Stimulated activated effector memory CD8-positive, alpha-beta T cell treated with anti-CD3 and anti-CD28 coated beads, Interleukin-12 subunit alpha, Interleukin-12 subunit beta, amount 100 ng/mL, for 72 hours (primary cell): ENCODE measurements around the gene ZC3H10.
"Not testable (repeated sequence)": the region's sequence is repeated elsewhere in the genome, so short reads cannot be mapped to it uniquely, and the experiment has no call there.

Experiments used
- ATAC-seq: fragments of 150-1000 bp; cut with Tn5 transposase; 2 replicates; pipeline ENCODE4 v1.10.0; 2021
- DNase-seq, 2 donors: peaks; one replicate each; pipeline ENCODE4 v3.0.0; 2021 to 2022; ENCODE audit warnings: low spot score in 2 of 2
- H3K27ac Mint-ChIP-seq: one replicate; pipeline ENCODE4 v1.8.0; 2022; ENCODE audit warnings: mild to moderate bottlenecking, mixed read lengths
- H3K36me3 Mint-ChIP-seq: one replicate; pipeline ENCODE4 v1.8.0; 2022; ENCODE audit warnings: mild to moderate bottlenecking, mixed read lengths
- H3K4me1 Mint-ChIP-seq: one replicate; pipeline ENCODE4 v1.8.0; 2022; ENCODE audit warnings: mixed read lengths
- H3K4me3 Mint-ChIP-seq: one replicate; pipeline ENCODE4 v1.8.0; 2022; ENCODE audit warnings: mild to moderate bottlenecking, mixed read lengths
- H3K9me3 Mint-ChIP-seq: one replicate; pipeline ENCODE4 v1.8.0; 2022; ENCODE audit warnings: mixed read lengths

ZC3H10 gene

DNA sequence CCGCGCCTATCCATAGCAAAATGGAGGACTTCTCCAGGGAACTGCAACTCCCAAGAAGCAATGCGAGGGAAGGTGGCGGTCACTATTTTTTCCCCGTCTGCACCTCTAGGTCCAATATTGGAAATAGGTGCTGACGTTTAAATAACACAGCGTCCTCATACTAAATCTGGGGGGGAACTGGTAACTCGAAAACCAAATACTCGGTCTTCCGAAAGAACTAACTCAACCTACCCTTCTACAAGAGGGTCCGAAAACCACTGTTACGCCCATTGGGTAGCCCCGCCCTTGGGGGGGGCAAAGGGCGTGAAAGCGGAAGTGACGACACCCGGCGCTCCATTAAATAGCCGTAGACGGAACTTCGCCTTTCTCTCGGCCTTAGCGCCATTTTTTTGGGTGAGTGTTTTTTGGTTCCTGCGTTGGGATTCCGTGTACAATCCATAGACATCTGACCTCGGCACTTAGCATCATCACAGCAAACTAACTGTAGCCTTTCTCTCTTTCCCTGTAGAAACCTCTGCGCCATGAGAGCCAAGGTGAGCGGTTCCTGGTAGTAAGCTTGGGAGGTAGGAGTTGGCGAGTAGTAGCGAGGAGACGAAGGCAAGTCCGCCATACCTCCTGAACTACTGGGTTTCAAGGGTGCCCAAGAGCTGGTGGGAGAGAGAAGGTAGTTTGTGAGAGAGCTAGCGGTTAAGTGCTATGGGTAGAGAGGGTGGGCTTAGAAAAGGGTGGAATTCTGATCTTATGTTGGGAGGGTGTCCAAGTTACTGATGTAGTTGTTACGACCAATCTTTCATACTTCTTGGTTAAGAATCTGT is 1.6 kb upstream of the ZC3H10 start, which contains the start of gene RPL41:
Gene RPL41, plus strand, starts transcription at position 367 of the 815 bp plus-strand sequence.
- peak; percentile 90 to 97 for DNase-seq
- peak; percentile 66 for ATAC-seq
- H3K9me3 Mint-ChIP-seq: no peaks in the 10 kb centered on the region
- H3K27ac Mint-ChIP-seq: peak within 1 kb of the TSS; percentile 99
- H3K4me1 Mint-ChIP-seq: peaks cover 30% of the 10 kb centered on the region
- peak within 1 kb of the TSS; percentile 90 for H3K4me3 Mint-ChIP-seq
- peaks cover 78% of the 10 kb centered on the region for H3K36me3 Mint-ChIP-seq

- H3K4me1 Mint-ChIP-seq: peaks cover 37% of the 10 kb centered on the region
- peak overlapping the region; percentile 99 for H3K27ac Mint-ChIP-seq
- H3K4me3 Mint-ChIP-seq: peak overlapping the region; percentile 90
- H3K36me3 Mint-ChIP-seq: peaks cover 76% of the 10 kb centered on the region
- H3K9me3 Mint-ChIP-seq, ATAC-seq, DNase-seq: not testable (repeated sequence)
These were observed 872 bp upstream of the ZC3H10 start for GRCh38 chr12:56117082-56117706.

DNA sequence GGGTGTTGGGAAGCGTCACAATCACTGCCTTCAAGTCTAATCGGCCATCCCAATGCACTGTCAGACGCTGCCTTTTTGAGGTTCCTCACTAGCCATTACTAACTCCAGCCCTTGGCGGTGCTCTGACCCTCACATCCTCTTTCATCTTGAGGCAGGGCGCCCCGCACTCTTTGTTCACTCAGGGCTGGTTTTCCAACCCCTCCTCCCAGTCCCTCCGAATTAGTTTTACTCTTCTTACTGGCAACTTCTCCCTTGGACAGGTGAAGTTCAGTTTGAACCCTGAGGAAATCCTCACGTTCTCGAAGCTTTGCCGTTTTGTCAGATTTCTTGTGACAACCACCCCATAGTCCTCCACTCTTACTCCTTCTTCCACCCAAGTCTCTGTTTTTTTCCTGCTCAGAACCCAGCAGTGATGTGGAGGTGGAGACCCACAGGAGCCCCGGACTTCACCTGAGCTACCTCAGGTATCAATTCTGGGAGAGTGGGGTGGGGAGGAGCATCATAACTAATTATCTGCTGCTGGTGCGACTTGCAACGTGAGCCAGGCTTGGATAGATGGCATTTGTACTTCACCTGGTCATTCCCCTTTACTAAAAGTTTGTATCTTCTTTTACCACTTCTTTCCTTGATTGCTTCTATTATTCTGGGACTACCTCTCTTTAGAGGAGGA is 757 bp downstream of the ZC3H10 start:
- Mint-ChIP-seq H3K27ac (peak overlapping the region; percentile 99), H3K9me3 (no peaks in the 10 kb centered on the region), H3K36me3 (peaks cover 60% of the 10 kb centered on the region), H3K4me1 (peaks cover 40% of the 10 kb centered on the region), H3K4me3 (peak overlapping the region; percentile 90)
- ATAC-seq (peak; percentile 0), DNase-seq (no peak)

DNA sequence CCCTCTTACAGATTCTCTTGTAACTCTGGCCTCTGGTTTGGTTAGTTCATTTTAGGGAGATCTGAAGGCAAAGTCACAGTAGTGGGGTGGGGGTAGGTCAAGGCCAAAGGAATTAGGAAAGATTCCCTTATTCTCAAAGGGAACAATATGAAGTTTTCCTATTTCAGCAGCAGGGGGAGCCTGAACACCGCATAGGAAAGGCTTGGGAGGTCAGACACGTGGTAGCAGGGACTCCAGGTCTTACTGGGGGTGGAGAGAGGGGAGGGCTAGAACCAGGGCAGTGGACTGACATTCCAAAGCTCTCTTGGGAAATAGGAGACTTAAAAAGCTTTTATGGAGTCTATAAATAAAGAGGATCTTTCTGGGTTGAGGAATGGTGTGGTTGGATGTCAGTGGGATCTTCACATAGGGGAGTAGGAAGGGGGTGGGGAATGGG is 1.3 kb downstream of the ZC3H10 start:
- peak in 1 of 2 donors; percentile 67 for DNase-seq
- ATAC-seq: no peak
- peaks cover 45% of the 10 kb centered on the region for H3K4me1 Mint-ChIP-seq
- H3K9me3 Mint-ChIP-seq: no peaks in the 10 kb centered on the region
- peak overlapping the region; percentile 99 for H3K27ac Mint-ChIP-seq
- H3K36me3 Mint-ChIP-seq: peaks cover 54% of the 10 kb centered on the region
- peak overlapping the region; percentile 90 for H3K4me3 Mint-ChIP-seq

DNA sequence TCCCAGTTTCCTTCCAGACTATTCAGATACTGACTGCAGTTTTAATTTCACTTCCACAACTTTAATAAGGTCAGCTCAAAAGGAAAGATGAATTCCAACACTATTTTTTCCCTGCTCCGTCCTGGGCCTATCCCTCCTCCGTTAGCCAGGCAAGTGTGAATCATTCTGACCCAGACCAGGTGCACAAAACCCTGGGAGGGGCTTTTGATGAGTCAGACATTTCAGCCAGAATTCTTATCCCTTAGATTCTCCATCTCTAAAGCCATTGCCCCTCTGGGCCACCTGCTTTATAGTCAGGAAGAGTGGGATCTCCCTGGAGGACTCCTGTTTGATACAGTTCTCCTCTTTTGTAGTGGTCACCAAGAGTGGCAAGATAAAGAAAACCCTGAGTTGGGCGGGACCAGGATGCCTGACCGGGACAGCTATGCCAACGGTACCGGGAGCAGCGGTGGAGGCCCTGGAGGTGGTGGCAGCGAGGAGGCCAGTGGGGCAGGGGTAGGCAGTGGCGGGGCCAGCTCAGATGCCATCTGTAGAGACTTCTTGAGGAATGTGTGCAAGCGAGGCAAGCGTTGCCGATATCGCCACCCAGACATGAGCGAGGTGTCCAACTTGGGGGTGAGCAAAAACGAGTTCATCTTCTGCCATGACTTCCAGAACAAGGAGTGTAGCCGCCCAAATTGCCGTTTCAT is 2.2 kb downstream of the ZC3H10 start:
- Mint-ChIP-seq H3K36me3 (peaks cover 48% of the 10 kb centered on the region), H3K4me3 (no peak overlapping the region), H3K27ac (no peak overlapping the region), H3K4me1 (peaks cover 47% of the 10 kb centered on the region), H3K9me3 (no peaks in the 10 kb centered on the region)
- ATAC-seq: no peak
- no peak for DNase-seq

- Mint-ChIP-seq H3K4me3 (no peak overlapping the region), H3K27ac (peak overlapping the region; percentile 41), H3K9me3 (no peaks in the 10 kb centered on the region), H3K4me1 (peaks cover 53% of the 10 kb centered on the region), H3K36me3 (peaks cover 47% of the 10 kb centered on the region)
- DNase-seq (no peak), ATAC-seq (no peak)
These were observed 3.3 kb downstream of the ZC3H10 start for GRCh38 chr12:56121204-56121870.

DNA sequence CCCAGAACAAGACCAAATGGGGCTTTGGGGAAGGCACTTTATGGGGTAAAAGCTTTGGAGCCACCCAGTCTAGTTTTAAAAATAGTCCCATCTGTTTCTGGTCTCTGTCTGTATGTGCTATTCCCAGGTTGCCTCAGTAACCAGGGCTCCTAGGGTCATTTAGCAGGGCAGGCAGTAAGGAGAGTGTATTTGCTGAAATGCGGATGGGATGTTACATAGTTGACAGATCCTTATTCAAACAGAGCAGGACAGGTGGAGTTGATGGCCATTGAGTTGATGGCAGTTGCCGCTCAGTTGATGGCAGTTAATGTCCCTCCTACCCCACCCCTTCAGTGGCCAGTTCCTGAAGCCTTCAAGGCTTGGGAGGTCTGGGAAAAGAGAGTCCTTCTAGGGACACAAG is 4.6 kb downstream of the ZC3H10 start:
- DNase-seq (no peak), ATAC-seq (no peak)
- no peak overlapping the region for H3K4me3 Mint-ChIP-seq
- H3K4me1 Mint-ChIP-seq: peaks cover 58% of the 10 kb centered on the region
- H3K9me3 Mint-ChIP-seq: no peaks in the 10 kb centered on the region
- no peak overlapping the region for H3K27ac Mint-ChIP-seq
- peaks cover 37% of the 10 kb centered on the region for H3K36me3 Mint-ChIP-seq

- Mint-ChIP-seq H3K4me3 (no peak overlapping the region), H3K4me1 (peaks cover 52% of the 10 kb centered on the region), H3K27ac (peak overlapping the region; percentile 90), H3K9me3 (no peaks in the 10 kb centered on the region), H3K36me3 (peaks cover 40% of the 10 kb centered on the region)
- DNase-seq: no peak
- ATAC-seq: no peak
These were observed 6.1 kb downstream of the ZC3H10 start for GRCh38 chr12:56124133-56124532.

- no peaks in the 10 kb centered on the region for H3K9me3 Mint-ChIP-seq
- DNase-seq: no peak
- peak overlapping the region; percentile 100 for H3K4me3 Mint-ChIP-seq
- peak overlapping the region; percentile 97 for H3K27ac Mint-ChIP-seq
- ATAC-seq: no peak
- peaks cover 50% of the 10 kb centered on the region for H3K36me3 Mint-ChIP-seq
- H3K4me1 Mint-ChIP-seq: peaks cover 66% of the 10 kb centered on the region
These were observed 8.7 kb downstream of the ZC3H10 start for GRCh38 chr12:56126732-56127239.

GRCh38 chr12:56127485-56127887 is 9.4 kb downstream of the ZC3H10 start:
- Mint-ChIP-seq H3K4me3 (peak overlapping the region; percentile 100), H3K27ac (peak overlapping the region; percentile 97), H3K9me3 (no peaks in the 10 kb centered on the region), H3K4me1 (peaks cover 70% of the 10 kb centered on the region), H3K36me3 (peaks cover 56% of the 10 kb centered on the region)
- ATAC-seq: no peak
- DNase-seq: no peak

- Mint-ChIP-seq H3K36me3 (peaks cover 62% of the 10 kb centered on the region), H3K4me3 (peak within 1 kb of the TSS; percentile 100), H3K27ac (peak within 1 kb of the TSS; percentile 97), H3K9me3 (no peaks in the 10 kb centered on the region), H3K4me1 (peaks cover 71% of the 10 kb centered on the region)
- ATAC-seq (peak; percentile 95), DNase-seq (peak; percentile 78 to 95)
These were observed 10.0 kb downstream of the ZC3H10 start, which contains the start of gene ESYT1 for GRCh38 chr12:56127888-56128669. Gene ESYT1 (plus strand): TSS chr12:56128267. CDS start chr12:56128320, 53 bp downstream.

- H3K4me3 Mint-ChIP-seq: peak overlapping the region; percentile 100
- DNase-seq: no peak
- H3K9me3 Mint-ChIP-seq: no peaks in the 10 kb centered on the region
- H3K27ac Mint-ChIP-seq: peak overlapping the region; percentile 97
- ATAC-seq: no peak
- peaks cover 68% of the 10 kb centered on the region for H3K36me3 Mint-ChIP-seq
- peaks cover 68% of the 10 kb centered on the region for H3K4me1 Mint-ChIP-seq
These were observed 10.7 kb downstream of the ZC3H10 start for GRCh38 chr12:56128670-56129205.

DNA sequence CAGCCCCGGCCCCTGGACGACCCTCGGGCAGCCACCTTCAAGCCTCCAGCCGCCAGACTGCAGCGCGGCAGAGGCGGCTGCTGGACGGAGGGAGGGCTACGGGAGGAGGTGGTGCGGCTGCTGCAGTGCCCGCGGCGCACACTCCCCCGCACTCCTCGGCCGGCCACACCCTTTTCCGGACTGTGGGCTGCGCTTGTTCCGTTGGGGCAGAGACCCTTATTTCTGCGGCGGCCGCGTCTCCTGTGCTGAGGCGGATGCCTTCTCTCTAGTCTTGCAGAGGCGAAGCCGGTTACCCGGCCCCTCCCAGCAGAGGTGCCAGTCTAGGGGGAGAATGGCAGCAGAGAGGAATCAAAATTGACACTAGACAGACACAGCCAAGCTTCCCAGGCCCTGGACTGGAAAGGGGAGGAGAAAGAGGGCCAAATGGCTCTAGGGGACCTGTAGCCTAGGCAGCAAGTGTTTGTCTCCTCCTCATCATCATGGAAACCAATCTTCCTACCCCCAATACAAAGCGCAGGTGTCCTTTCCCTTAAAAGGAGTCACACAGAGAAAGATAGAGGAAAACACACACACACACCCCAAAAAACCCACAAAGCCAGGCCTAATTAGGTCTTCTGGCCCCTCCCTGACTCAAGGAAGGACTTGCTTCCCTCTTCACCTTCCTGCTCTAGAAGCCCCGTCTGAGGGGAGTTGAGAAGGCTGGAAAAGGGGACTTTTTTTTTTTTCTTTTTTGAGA is 11.3 kb downstream of the ZC3H10 start:
- H3K36me3 Mint-ChIP-seq: peaks cover 75% of the 10 kb centered on the region
- peak overlapping the region; percentile 97 for H3K27ac Mint-ChIP-seq
- ATAC-seq (peak; percentile 53), DNase-seq (peak; percentile 61 to 89)
- H3K4me3 Mint-ChIP-seq: peak overlapping the region; percentile 100
- H3K9me3 Mint-ChIP-seq: no peaks in the 10 kb centered on the region
- peaks cover 62% of the 10 kb centered on the region for H3K4me1 Mint-ChIP-seq
